ENCODE results near the gene CTSC.

DNA sequence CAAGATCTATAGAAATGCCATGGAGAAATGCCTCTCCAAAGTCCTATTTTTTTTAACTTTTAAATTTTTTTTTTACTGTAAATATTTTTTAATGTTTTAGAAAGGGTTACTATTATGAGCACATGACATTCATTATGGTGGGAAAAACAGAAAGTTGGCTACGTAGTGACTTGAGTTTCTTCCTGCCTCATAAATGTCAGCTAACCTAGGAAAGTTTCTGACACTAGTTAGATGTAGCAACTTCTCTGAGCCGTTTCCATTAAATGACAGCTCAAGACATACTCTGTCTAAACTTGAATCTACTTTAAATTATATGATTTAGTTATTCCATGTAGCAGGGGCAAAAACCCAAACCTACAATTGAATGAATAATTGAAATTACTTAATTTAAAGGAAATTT lies 18.4 kb upstream of the CTSC start:
- TF ChIP-seq GATA3 (IDR thresholded peaks at IDR 0.05; ENCODE audit: low read depth, low read length) = no peak
- no peak for TF ChIP-seq GATA2 (IDR thresholded peaks at IDR 0.05; ENCODE audit: low read depth, low read length)
